Mucosa of rectum (tissue), 2 donors: ENCODE results near the gene CXXC5.

Source experiments
- H3K27ac ChIP-seq, 2 donors: one replicate each; pipeline ENCODE4 v1.7.0; 2013; ENCODE audit warnings: inconsistent platforms in 2 of 2, low read depth in 2 of 2, low read length in 2 of 2
- H3K27me3 ChIP-seq, 2 donors: one replicate each; pipeline ENCODE4 v1.7.0; 2013; ENCODE audit warnings: low read length in 2 of 2; ENCODE audit not compliant: control insufficient read depth in 2 of 2, insufficient read depth in 2 of 2
- H3K36me3 ChIP-seq, 2 donors: one replicate each; pipeline ENCODE4 v1.7.0; 2013; ENCODE audit warnings: low read length in 2 of 2; ENCODE audit not compliant: control insufficient read depth in 2 of 2, insufficient read depth in 2 of 2
- H3K4me1 ChIP-seq, 2 donors: one replicate each; pipeline ENCODE4 v1.7.0; 2013; ENCODE audit warnings: low read length in 2 of 2, mild to moderate bottlenecking in 1 of 2; ENCODE audit not compliant: control insufficient read depth in 2 of 2, insufficient read depth in 2 of 2
- H3K4me3 ChIP-seq, 2 donors: one replicate each; pipeline ENCODE4 v1.7.0; 2013; ENCODE audit warnings: low read length in 2 of 2
- H3K9ac ChIP-seq, 2 donors: one replicate each; pipeline ENCODE4 v1.7.0; 2013; ENCODE audit warnings: low read length in 2 of 2, low read depth in 1 of 2, mild to moderate bottlenecking in 1 of 2
- H3K9me3 ChIP-seq, 2 donors: one replicate each; pipeline ENCODE4 v1.7.0; 2013; ENCODE audit warnings: low read length in 2 of 2; ENCODE audit not compliant: control insufficient read depth in 2 of 2
- donor health status: healthy.
- donor health status: Normal muscosa, but diverticular disease.

Gene CXXC5

DNA sequence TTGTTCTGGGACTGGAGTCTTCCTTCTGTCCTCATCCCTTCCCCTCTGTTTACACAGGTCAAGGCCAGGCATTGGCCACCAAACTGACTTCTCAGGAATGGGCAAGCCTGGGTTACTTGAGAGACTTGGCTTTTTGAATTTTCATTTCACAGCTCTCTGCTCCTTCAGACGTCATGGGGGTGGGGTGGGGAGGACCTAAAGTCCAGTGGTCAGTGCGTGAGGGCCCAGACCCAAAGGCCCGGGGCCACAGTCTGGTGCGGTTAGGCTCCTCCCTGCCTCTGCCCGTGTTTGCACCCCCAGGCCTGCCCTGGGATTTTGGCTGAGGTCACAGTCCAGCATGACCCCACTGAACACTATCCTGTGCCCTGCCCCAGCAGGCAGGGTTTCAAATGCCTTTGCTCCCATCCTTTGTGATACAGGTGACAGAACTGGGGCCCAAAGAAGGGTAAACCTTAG is 4.1 kb upstream of the CXXC5 start:
- Histone ChIP-seq H3K9ac (peak overlapping the region; percentile 45 to 68), H3K27ac (peak overlapping the region; percentile 91 to 94), H3K4me1 (peaks cover 40 to 46% of the 10 kb centered on the region in 2 donors)

DNA sequence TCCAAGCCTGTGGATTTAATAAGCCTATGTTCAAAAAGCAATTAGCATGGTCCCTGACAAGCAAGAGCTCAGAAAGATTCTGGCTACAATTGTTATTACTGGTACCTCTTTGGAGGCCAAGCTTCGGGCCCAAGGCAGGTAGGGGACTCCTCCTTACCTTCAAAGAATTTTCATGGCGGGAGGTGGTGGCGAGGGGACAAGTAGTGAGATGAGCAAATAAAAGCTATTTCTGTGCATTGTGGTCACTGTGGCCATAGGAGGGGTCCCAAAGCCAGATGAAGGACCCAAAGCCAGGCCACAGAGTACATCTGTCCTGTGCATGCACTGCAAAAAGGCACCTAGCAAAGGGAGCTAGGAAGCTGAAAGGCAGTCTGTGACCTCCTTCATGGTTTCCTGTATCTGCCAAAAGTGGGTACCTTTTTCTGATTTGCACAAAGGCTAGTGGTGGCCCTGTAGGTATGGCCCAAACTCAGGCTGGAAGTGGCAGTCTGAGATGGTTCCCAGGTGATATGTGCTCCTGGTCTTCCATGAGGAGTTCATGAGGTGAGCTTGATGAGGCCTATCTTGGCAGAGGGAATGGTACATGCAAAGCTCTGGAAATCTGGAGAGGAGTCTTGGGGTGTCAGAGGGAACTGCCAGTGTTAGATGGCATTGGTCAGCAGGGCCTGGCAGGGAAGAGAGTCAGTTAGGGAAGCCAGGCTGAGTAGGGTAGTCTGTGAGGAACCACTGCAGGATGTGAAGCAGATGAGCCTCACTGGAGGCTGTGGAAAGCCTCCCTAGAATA is 3.3 kb upstream of the CXXC5 start:
- Histone ChIP-seq H3K36me3 (no peaks in the 10 kb centered on the region), H3K27ac (no peak overlapping the region), H3K9ac (peak overlapping the region in 1 of 2 donors; percentile 45), H3K4me3 (no peak overlapping the region), H3K9me3 (no peaks in the 10 kb centered on the region), H3K27me3 (no peaks in the 10 kb centered on the region), H3K4me1 (peaks cover 33 to 40% of the 10 kb centered on the region in 2 donors)

More for the DNA sequence above, 4.1 kb upstream of the CXXC5 start:
- Histone ChIP-seq H3K36me3 (no peaks in the 10 kb centered on the region), H3K9me3 (no peaks in the 10 kb centered on the region), H3K27me3 (no peaks in the 10 kb centered on the region), H3K4me3 (peak overlapping the region; percentile 14 to 37)

DNA sequence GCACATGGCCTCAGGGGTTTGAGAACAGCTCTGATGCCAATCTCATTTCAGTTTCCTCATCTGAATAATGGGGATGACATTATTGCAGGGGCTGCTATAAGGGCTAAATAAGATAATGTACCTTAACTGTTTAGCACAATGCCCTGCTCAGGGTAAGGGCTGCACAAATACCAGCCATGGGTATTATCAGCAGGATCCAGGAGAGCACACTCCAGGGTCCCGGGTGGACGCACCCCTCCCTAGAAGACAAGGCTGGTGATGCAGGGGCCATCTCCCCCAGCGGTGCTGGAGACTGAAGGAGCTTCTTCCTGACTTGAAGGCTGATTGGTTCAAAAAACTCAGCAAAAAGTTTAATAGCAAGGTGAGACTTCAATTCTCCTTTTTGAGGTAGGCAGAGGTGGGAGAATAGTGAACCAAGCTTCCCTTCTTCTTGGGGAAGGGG is 2.7 kb upstream of the CXXC5 start:
- Histone ChIP-seq H3K9ac (no peak overlapping the region), H3K4me1 (peaks cover 30 to 38% of the 10 kb centered on the region in 2 donors), H3K27me3 (no peaks in the 10 kb centered on the region), H3K9me3 (no peaks in the 10 kb centered on the region), H3K36me3 (no peaks in the 10 kb centered on the region), H3K27ac (no peak overlapping the region), H3K4me3 (no peak overlapping the region)

DNA sequence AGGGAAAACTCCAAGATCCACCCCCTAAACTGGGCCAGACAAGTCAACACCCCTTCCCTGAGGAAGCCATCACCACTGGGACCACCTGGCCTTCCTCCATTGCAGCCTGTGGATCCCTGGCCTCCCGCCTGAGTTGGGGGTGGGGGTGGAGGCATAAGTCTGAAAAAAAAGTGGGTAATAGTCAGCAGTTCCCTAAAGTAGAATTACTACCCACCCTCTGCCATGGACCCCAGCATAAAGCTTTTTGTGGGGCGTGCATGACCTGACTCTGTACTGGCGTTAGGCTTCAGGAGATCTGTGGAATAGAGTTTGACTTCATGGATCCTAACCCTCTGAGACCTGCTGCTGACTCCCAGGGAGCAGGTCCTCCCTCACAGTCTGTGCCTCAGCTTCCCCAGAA is 2.0 kb upstream of the CXXC5 start:
- H3K36me3 ChIP-seq: no peaks in the 10 kb centered on the region
- H3K4me1 ChIP-seq: peaks cover 37 to 45% of the 10 kb centered on the region in 2 donors
- H3K27ac ChIP-seq: no peak overlapping the region
- H3K9me3 ChIP-seq: no peaks in the 10 kb centered on the region
- H3K27me3 ChIP-seq: no peaks in the 10 kb centered on the region
- H3K4me3 ChIP-seq: no peak overlapping the region
- no peak overlapping the region for H3K9ac ChIP-seq

DNA sequence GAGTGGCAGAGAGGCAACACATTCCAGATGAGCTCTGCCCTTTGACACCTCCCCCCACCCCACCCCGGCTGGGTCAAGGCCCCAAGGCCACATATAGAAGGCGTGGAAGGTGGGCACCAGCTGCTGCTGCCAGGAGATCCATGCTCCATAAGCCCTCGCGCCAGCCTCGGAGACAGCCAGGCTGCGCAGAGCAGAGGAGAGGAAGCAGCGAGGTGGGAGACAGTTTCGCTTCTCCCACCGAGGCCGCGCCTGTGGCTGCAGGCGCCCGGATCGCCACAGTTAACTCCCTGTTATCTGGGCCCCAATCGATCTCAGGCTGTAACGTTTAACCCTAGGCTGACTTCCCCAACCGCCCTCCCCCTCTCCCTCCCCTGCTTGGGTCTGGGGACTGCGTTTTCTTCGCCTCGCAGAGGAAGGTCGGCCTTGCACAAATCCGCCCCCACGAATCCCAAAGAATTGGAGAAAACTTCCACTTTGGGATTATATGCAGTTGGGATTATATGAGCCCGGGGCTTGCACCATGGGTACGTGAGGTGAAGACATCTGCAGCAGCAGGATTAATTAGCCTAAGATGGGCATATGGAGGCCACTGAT is 1.1 kb upstream of the CXXC5 start:
- H3K27me3 ChIP-seq: no peaks in the 10 kb centered on the region
- peaks cover 41 to 46% of the 10 kb centered on the region in 2 donors for H3K4me1 ChIP-seq
- H3K9me3 ChIP-seq: no peaks in the 10 kb centered on the region
- H3K27ac ChIP-seq: no peak overlapping the region
- peak overlapping the region in 1 of 2 donors; percentile 70 for H3K9ac ChIP-seq
- peak overlapping the region; percentile 40 to 62 for H3K4me3 ChIP-seq
- no peaks in the 10 kb centered on the region for H3K36me3 ChIP-seq

DNA sequence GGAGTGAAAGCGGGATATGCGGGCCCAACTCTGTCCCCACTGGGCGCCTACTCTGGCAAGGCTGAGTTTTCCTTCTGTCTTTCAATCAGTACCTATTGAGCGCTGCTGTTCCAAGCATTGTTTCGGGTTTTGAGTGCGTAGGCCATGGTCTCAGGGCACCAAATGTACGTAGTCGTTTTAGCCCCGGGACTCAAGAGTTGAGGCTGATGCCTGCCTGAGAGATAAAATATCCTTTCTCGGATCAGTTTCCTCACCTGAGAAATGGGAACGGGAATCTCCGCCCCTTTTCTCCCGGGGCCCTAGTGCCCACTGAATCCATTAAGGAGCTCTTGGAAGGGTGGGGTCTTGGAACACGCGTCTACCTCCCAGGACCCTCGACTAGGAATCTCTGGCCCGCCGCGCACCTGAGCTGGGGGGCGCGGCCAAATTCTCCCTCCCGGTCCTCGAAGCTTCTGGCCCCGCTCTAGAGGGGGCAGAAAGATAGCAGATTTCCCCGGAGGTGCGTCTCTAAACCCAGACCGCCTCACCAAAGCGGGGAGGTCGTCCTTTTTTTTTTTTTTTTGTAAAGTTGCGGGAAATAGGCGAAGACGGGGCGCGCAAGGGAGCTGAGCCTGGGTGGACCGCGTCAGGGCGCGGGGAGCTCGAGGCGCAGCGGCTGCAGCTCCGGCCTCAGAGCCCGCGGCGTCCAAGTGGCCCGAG is 494 bp upstream of the CXXC5 start:
- Histone ChIP-seq H3K4me3 (peak overlapping the region; percentile 40 to 62), H3K36me3 (no peaks in the 10 kb centered on the region), H3K9me3 (no peaks in the 10 kb centered on the region), H3K4me1 (peaks cover 41 to 45% of the 10 kb centered on the region in 2 donors), H3K27ac (peak overlapping the region in 1 of 2 donors; percentile 81), H3K9ac (peak overlapping the region; percentile 57 to 70), H3K27me3 (no peaks in the 10 kb centered on the region)

DNA sequence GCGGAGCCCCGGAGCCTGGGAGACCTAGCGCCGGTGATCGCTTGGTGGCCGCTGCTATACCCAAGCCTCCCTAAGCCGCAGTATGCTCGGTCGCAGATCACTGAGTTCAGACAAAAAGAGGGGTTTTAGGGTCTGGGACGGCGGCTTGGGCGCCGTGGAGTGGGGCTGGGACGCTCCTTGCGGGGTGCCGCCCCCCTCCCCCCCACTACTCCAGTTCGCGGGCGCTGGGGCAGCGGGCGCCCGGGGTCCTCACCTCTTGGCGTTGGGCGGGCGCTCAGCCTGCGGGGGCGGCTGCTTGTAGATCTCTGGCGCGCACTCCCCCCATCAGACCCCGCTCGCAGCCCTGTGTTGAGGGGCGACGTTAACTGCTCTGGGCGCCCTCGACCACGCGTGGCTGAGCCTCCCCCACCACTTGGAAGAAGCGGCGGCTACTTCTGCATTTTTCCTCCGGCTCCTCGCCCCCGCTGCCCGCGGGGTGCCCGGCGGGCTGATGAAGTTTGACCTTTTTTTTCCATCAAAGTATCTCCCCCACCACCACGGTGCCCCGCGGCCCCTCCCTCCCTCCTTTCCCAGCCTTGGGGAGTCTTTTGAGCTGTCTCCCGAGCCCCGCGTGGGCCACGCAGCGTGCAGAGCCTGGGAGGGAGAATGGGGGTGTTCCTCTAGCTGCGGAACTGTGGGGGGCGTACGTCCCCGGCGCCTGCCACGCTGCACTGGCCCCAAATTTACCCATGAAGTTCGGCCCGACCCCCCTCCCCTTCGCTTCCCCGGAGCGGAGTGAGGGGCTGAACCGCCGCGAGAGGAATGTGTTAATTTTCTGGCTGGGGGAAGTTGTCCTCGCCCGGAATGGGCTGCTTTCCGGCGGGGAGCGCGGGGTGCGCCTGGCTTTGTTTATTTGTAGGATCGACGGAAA is 1.2 kb downstream of the CXXC5 start:
- peak overlapping the region; percentile 81 to 82 for H3K27ac ChIP-seq
- H3K4me3 ChIP-seq: peak overlapping the region; percentile 73 to 85
- H3K27me3 ChIP-seq: no peaks in the 10 kb centered on the region
- H3K4me1 ChIP-seq: peaks cover 40 to 46% of the 10 kb centered on the region in 2 donors
- H3K9ac ChIP-seq: peak overlapping the region; percentile 75 to 81
- no peaks in the 10 kb centered on the region for H3K36me3 ChIP-seq
- H3K9me3 ChIP-seq: no peaks in the 10 kb centered on the region

DNA sequence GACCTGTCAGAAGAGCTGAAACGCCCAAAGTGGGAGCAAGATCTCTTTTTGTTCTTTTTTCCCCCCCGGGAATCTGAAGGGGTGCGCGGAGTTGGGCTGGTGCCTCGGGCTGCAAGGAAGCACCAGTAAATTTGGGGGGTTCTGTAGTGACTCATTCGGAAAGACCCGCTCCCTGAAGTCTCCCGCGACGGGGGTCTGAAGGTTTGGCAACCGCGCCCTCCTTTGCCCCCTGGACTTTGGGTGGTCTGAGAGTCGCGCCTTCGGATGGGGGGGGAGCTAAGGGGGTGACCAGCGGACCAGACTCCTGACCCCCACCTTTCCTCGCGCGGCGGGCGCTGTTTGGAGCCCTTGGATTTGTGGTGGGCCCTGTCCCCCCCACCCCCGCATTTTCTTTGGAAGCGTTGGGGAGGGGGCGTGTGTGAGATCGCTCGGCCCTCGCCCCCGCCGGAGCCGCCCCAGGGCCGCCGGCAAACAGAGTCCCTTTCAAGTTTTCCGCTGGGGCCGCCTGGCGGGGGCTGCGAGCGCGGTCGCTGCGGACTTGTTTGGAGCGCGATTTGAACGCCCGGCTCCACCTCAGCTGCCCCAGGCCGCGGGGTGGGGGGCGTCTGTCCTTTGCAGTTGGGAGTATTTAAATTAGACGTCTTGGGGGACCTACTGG is 2.0 kb downstream of the CXXC5 start:
- Histone ChIP-seq H3K4me1 (peaks cover 45 to 47% of the 10 kb centered on the region in 2 donors), H3K9ac (peak overlapping the region; percentile 75 to 81), H3K27me3 (no peaks in the 10 kb centered on the region), H3K27ac (peak overlapping the region; percentile 81 to 82), H3K4me3 (peak overlapping the region; percentile 73 to 85), H3K36me3 (no peaks in the 10 kb centered on the region), H3K9me3 (no peaks in the 10 kb centered on the region)

DNA sequence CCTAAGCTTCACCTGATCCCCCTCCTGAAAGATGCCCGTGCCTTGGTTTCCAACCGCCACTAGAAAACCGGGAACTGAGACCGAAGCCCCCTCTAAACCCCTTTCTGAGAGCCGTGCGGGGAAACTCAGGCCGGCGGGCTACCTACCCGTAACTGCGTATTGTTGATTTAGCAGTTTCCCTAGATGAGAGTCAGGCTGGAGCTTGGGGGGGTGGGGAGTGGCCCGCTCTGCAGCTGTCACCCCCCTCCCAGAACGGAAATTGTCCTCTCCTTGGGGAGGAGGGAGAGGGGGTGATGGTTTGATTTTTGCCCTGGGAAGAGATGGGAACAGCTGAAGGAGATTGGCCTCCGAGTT is 2.5 kb downstream of the CXXC5 start:
- peak overlapping the region; percentile 73 to 85 for H3K4me3 ChIP-seq
- peak overlapping the region; percentile 61 to 81 for H3K9ac ChIP-seq
- no peaks in the 10 kb centered on the region for H3K27me3 ChIP-seq
- H3K4me1 ChIP-seq: peaks cover 45 to 50% of the 10 kb centered on the region in 2 donors
- no peaks in the 10 kb centered on the region for H3K36me3 ChIP-seq
- H3K27ac ChIP-seq: peak overlapping the region; percentile 81 to 82
- no peaks in the 10 kb centered on the region for H3K9me3 ChIP-seq
